Stimulated activated naive CD8-positive, alpha-beta T cell treated with anti-CD3 and anti-CD28 coated beads, Interleukin-15, Interleukin-2, amounts not matched to agents 100 ng/mL and 50 ng/mL, for 24 hours (primary cell): Measurements from ENCODE around the gene CFAP97D1.

Experiments used
- H3K27ac Mint-ChIP-seq: one replicate; pipeline ENCODE4 v1.8.0; 2021; ENCODE audit warnings: mild to moderate bottlenecking, mixed read lengths
- H3K27me3 Mint-ChIP-seq: one replicate; pipeline ENCODE4 v1.8.0; 2021; ENCODE audit warnings: mixed read lengths
- H3K36me3 Mint-ChIP-seq: one replicate; pipeline ENCODE4 v1.8.0; 2021; ENCODE audit warnings: low read depth, mixed read lengths
- H3K4me1 Mint-ChIP-seq: one replicate; pipeline ENCODE4 v1.8.0; 2021; ENCODE audit warnings: low read depth, mixed read lengths
- H3K4me3 Mint-ChIP-seq: one replicate; pipeline ENCODE4 v1.8.0; 2021; ENCODE audit warnings: mild to moderate bottlenecking, mixed read lengths
- H3K9me3 Mint-ChIP-seq: one replicate; pipeline ENCODE4 v1.8.0; 2021; ENCODE audit warnings: mixed read lengths

Gene CFAP97D1

GRCh38 chr17:43801844-43802243, 21.6 kb downstream of the CFAP97D1 start:
- H3K27ac Mint-ChIP-seq, result no peak overlapping the region
- peaks cover 44% of the 10 kb centered on the region for H3K27me3 Mint-ChIP-seq
- no peak overlapping the region for H3K4me3 Mint-ChIP-seq
- no peaks in the 10 kb centered on the region for H3K9me3 Mint-ChIP-seq
- no peaks in the 10 kb centered on the region for H3K36me3 Mint-ChIP-seq
- no peaks in the 10 kb centered on the region for H3K4me1 Mint-ChIP-seq

DNA sequence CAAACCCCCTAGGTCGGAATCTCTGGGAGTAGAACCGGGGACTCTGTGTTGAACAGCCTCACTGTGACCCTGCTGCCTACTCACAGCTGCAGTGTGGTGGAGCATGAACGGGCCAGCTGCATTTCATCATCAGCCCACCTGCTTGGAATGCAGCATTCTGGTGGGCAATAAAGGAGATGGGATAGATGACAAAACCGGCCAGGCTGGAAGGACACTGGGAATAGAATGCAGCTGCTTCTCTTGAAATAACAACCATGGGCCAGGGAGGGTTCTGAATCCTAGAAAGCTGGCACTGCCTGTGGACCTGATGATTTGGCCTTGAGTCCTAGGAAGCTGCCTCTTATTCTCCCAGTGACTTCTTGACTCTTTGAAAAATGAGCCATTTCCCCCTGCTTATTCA, 23.5 kb downstream of the CFAP97D1 start:
- Mint-ChIP-seq H3K36me3 (no peaks in the 10 kb centered on the region), H3K27ac (no peak overlapping the region), H3K4me1 (no peaks in the 10 kb centered on the region), H3K27me3 (peaks cover 39% of the 10 kb centered on the region), H3K4me3 (no peak overlapping the region), H3K9me3 (no peaks in the 10 kb centered on the region)

GRCh38 chr17:43805117-43805516, 24.9 kb downstream of the CFAP97D1 start:
- no peaks in the 10 kb centered on the region for H3K9me3 Mint-ChIP-seq
- H3K27ac Mint-ChIP-seq, result no peak overlapping the region
- H3K36me3 Mint-ChIP-seq, result no peaks in the 10 kb centered on the region
- H3K4me3 Mint-ChIP-seq, result no peak overlapping the region
- H3K4me1 Mint-ChIP-seq, result no peaks in the 10 kb centered on the region
- peaks cover 35% of the 10 kb centered on the region for H3K27me3 Mint-ChIP-seq

GRCh38 chr17:43808076-43808475, 27.8 kb downstream of the CFAP97D1 start:
- H3K27me3 Mint-ChIP-seq, result peaks cover 18% of the 10 kb centered on the region
- H3K36me3 Mint-ChIP-seq, result no peaks in the 10 kb centered on the region
- no peak overlapping the region for H3K4me3 Mint-ChIP-seq
- H3K9me3 Mint-ChIP-seq, result no peaks in the 10 kb centered on the region
- no peak overlapping the region for H3K27ac Mint-ChIP-seq
- no peaks in the 10 kb centered on the region for H3K4me1 Mint-ChIP-seq

DNA sequence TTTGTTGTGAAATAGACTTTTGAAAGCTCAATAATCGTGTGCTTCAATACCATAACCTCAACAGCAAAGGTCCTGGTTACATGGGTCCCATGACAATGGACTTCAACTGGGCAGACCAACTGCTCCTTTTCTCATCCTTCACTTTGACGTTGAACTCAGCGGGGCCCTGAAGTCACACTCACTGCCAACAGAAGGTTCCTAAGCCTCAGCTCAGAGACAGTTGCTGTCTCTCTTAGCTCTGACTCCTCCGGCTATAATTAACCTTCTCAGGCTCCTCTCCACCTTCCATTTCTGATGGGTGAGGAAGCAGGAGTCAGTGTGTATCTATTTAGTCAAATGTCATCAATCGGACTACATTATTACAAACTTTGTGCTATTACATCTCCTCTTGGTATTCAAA, 28.9 kb downstream of the CFAP97D1 start:
- Mint-ChIP-seq H3K4me3 (no peak overlapping the region), H3K4me1 (no peaks in the 10 kb centered on the region), H3K27me3 (peaks cover 12% of the 10 kb centered on the region), H3K27ac (no peak overlapping the region), H3K9me3 (no peaks in the 10 kb centered on the region), H3K36me3 (no peaks in the 10 kb centered on the region)

- H3K27me3 Mint-ChIP-seq, result peaks cover 4% of the 10 kb centered on the region
Observed at GRCh38 chr17:43810226-43810715, 30.0 kb downstream of the CFAP97D1 start.

DNA sequence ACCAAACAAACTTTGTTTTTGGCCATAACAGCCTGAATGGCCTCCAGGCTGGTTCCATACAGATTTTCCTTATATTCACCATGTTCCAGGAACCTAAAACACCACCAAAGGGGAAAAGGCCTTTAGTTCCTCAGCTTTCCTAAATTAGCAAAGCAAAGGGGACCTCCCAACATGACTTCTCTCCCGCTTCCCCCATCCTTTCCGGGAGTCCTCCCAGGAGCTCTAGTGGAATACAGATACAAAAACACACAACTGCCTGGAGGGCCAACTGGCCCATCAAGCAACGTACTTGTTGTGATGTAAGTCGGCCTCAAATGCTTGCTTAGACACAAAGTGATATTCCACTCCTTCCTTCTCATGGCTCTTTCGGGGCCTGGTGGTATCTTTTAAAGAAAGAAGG, 30.6 kb downstream of the CFAP97D1 start:
- Mint-ChIP-seq H3K36me3 (no peaks in the 10 kb centered on the region), H3K4me3 (no peak overlapping the region), H3K4me1 (no peaks in the 10 kb centered on the region), H3K27me3 (peaks cover under 1% of the 10 kb centered on the region), H3K9me3 (no peaks in the 10 kb centered on the region), H3K27ac (no peak overlapping the region)

More at GRCh38 chr17:43810226-43810715, 30.0 kb downstream of the CFAP97D1 start:
- Mint-ChIP-seq H3K4me3 (no peak overlapping the region), H3K4me1 (no peaks in the 10 kb centered on the region), H3K9me3 (no peaks in the 10 kb centered on the region), H3K27ac (no peak overlapping the region), H3K36me3 (no peaks in the 10 kb centered on the region)

DNA sequence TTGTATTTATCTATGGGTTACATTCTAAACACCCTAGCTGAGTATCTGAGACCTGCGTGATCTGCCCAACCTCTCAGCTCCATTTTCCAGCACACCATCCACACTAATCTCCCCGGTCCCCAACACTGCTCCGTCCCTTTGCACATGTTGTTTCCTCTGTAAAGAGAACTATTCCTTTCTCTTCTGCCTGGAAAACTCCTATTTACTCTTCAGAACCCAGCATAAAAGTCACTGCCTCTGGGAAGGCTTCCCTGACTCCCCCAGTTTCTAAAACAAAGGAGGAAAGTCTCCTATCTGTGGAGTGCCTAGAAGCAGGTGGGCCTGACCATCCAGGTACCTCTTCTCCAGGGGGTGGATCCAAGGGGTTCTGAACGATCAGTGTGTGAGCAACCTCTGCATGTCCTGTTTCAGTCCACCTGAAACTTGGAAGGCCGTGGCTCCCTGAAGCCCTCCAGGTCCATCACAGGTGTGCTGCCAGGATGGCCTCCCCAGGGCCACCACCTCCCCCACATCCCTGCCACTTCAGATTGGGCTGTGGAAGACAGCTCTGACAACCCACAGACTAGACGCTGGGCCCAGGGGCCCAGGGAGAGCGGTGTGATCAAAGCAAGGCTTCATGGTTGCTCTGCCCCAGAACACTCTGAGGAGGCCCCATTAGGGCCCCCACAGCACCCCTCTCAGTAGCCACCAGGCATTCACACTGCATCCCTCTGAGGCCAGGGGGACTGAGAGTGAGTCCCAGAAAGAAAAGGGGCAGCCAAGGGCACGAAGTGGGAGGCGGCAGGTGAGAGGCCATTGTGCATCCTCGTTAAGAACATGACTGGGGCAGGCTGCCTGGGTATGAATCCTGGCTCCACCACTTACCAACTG, 32.4 kb downstream of the CFAP97D1 start:
- Mint-ChIP-seq H3K4me1 (no peaks in the 10 kb centered on the region), H3K27ac (no peak overlapping the region), H3K27me3 (no peaks in the 10 kb centered on the region), H3K9me3 (no peaks in the 10 kb centered on the region), H3K36me3 (no peaks in the 10 kb centered on the region), H3K4me3 (no peak overlapping the region)

DNA sequence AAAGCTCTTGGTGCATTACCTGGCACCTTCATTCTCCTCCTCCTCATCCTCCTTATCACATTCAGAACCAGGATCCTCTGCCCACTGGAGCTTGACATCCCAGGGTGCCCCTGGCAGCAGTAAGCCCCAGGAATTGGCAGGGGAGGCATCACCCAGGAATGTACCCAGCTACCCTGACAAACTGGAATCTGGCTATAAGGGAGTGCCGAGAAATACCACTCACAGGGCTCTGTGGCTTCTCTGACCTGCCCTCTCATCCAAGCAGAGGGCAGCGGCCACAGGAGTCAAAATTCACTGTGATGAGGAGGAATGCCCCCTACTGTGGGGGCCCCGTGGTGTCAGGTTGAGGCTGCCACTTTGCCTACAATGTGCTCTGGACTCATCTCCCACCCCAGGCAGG, 33.2 kb downstream of the CFAP97D1 start:
- Mint-ChIP-seq H3K4me3 (no peak overlapping the region), H3K27me3 (no peaks in the 10 kb centered on the region), H3K4me1 (no peaks in the 10 kb centered on the region), H3K36me3 (no peaks in the 10 kb centered on the region), H3K9me3 (no peaks in the 10 kb centered on the region), H3K27ac (no peak overlapping the region)

- Mint-ChIP-seq H3K9me3 (no peaks in the 10 kb centered on the region), H3K36me3 (no peaks in the 10 kb centered on the region), H3K4me3 (no peak overlapping the region), H3K4me1 (no peaks in the 10 kb centered on the region), H3K27ac (no peak overlapping the region), H3K27me3 (no peaks in the 10 kb centered on the region)
Observed at GRCh38 chr17:43814026-43814425, 33.8 kb downstream of the CFAP97D1 start.

- Mint-ChIP-seq H3K4me3 (no peak overlapping the region), H3K4me1 (no peaks in the 10 kb centered on the region), H3K27ac (no peak overlapping the region), H3K36me3 (no peaks in the 10 kb centered on the region), H3K27me3 (no peaks in the 10 kb centered on the region), H3K9me3 (no peaks in the 10 kb centered on the region)
Observed at GRCh38 chr17:43814714-43815113, 34.5 kb downstream of the CFAP97D1 start.

DNA sequence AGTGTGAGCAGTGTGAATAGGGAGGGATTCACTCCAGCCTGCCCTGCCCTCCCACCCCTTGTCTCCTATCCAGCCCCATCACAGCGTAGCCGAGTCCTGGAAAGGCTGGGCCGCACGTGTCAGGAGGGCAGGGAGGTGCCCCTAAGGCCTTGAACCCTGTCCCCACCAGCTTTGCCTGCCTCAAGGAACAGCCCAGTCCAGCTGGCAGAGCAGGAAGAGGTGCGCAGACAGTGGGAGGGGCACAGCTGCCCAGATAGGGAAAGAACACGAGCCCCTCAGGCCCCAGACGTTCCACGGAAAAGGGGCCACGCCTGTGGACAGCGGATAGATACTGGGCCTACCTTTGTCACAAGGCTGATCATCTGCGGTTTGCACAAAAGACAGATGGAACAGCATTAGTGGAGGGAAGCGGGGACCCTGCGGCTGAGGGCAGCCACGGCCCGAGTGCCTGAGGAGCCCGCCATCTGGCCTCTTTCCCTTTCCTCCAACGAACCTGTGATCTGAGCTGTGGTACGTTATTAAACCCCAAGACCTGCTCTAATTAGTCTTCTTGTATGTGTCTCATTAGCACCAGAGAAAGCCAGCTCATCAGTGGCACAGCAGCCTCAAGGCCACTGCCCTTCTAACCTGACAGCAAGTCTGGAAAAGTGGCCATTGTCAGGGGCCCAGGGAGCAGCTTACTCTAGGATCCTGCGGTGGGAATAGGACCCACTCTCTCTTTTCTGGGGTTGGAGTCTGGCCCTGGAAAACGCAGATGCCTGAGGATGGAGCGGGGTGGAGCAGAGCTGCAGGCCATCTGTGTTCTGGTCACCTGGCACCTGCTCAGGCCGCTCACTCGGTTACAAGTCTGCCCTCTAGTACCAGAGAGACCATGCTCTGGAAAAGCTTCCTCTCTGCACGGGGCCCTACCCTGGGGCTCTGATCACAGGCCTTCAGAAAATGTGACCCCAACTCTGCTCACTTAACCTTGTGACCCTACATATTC, 36.4 kb downstream of the CFAP97D1 start:
- H3K4me3 Mint-ChIP-seq, result no peak overlapping the region
- no peaks in the 10 kb centered on the region for H3K9me3 Mint-ChIP-seq
- H3K27me3 Mint-ChIP-seq, result no peaks in the 10 kb centered on the region
- H3K4me1 Mint-ChIP-seq, result no peaks in the 10 kb centered on the region
- no peak overlapping the region for H3K27ac Mint-ChIP-seq
- H3K36me3 Mint-ChIP-seq, result no peaks in the 10 kb centered on the region

DNA sequence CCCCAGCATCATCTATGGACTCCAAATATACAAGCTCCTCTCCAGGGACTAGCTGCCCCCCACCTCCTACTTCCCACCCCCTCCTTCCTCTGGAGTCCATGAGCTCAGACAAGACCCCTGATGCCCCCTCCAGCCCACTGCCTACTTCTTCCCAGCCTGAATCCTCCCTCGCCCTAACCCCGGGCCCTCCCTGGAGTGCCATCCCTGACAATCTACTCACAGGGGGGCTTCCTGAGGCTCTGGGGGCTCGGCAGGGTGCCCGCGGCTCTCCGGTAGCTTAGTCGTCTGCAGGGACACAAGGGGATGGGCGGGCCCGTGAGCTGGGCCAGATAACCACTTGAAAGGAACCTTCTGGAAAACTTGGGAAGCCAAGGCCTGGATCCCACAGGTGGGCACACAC, 37.6 kb downstream of the CFAP97D1 start:
- no peaks in the 10 kb centered on the region for H3K9me3 Mint-ChIP-seq
- H3K4me1 Mint-ChIP-seq, result no peaks in the 10 kb centered on the region
- H3K4me3 Mint-ChIP-seq, result no peak overlapping the region
- H3K27me3 Mint-ChIP-seq, result no peaks in the 10 kb centered on the region
- no peaks in the 10 kb centered on the region for H3K36me3 Mint-ChIP-seq
- H3K27ac Mint-ChIP-seq, result no peak overlapping the region

GRCh38 chr17:43818966-43819365, 38.7 kb downstream of the CFAP97D1 start:
- Mint-ChIP-seq H3K36me3 (no peaks in the 10 kb centered on the region), H3K4me3 (no peak overlapping the region), H3K4me1 (no peaks in the 10 kb centered on the region), H3K27ac (no peak overlapping the region), H3K27me3 (no peaks in the 10 kb centered on the region), H3K9me3 (no peaks in the 10 kb centered on the region)

GRCh38 chr17:43820759-43821158, 40.5 kb downstream of the CFAP97D1 start:
- H3K27ac Mint-ChIP-seq, result no peak overlapping the region
- no peaks in the 10 kb centered on the region for H3K36me3 Mint-ChIP-seq
- H3K27me3 Mint-ChIP-seq, result no peaks in the 10 kb centered on the region
- H3K4me3 Mint-ChIP-seq, result no peak overlapping the region
- H3K4me1 Mint-ChIP-seq, result no peaks in the 10 kb centered on the region
- H3K9me3 Mint-ChIP-seq, result no peaks in the 10 kb centered on the region
